PC-3 (cell line): Measurements from ENCODE around the gene MAGEA9. TPM values are rescaled to one million over a fixed set of nuclear protein-coding genes. Genes with fewer than 3 reads are reported as not detected.

Experiments
- ATAC-seq: fragments of 200-7000 bp; cut with Tn5 transposase; 2 replicates; pipeline ENCODE4 v1.9.1; 2020; ENCODE audit warnings: mild to moderate bottlenecking, moderate library complexity
- BruUV-seq: library from RNA; stranded (reverse); fragments of 400-500 nt; replicated peaks from 2 replicates; lab custom pipeline; 2021; lab: Mats Ljungman, UMichigan
- CTCF ChIA-PET: fragments of 300-600 bp; sonication (Branson Sonifier 250); formaldehyde crosslinking; loops from one replicate; lab custom pipeline; 2022; ENCODE audit warnings: antibody characterized with exemption; lab: Charles Lee
- POLR2A ChIA-PET: fragments of 300-600 bp; sonication (Branson Sonifier 250); formaldehyde crosslinking; loops from one replicate; lab custom pipeline; 2022; ENCODE audit warnings: antibody characterized with exemption; ENCODE audit not compliant: unreplicated experiment; lab: Charles Lee
- DNase-seq: peaks from one replicate; pipeline ENCODE4 v3.0.0-alpha.2; 2015
- H2AFZ ChIP-seq: fragments of 300-600 bp; sonication (generic); 2 replicates; pipeline ENCODE4 v1.6.0; 2016; ENCODE audit warnings: antibody characterized with exemption, low read length
- H3F3A ChIP-seq: fragments of 300-600 bp; sonication (generic); one replicate; pipeline ENCODE4 v1.6.0; 2017; ENCODE audit warnings: antibody characterized with exemption, low read length, control low read depth, mild to moderate bottlenecking; ENCODE audit not compliant: unreplicated experiment
- H3K27ac ChIP-seq: fragments of 300-600 bp; sonication (generic); 2 replicates; pipeline ENCODE4 v1.5.1; 2016; ENCODE audit warnings: mild to moderate bottlenecking, low read length
- H3K27me3 ChIP-seq: fragments of 300-600 bp; sonication (generic); 2 replicates; pipeline ENCODE4 v1.6.1; 2016; ENCODE audit warnings: low read length, mixed read lengths
- H3K36me3 ChIP-seq: fragments of 300-600 bp; sonication (generic); 2 replicates; pipeline ENCODE4 v1.6.1; 2016; ENCODE audit warnings: low read depth, mixed run types, low read length, mixed read lengths
- H3K4me1 ChIP-seq: fragments of 300-600 bp; sonication (generic); 2 replicates; pipeline ENCODE4 v1.5.1; 2016; ENCODE audit warnings: low read length; ENCODE audit not compliant: insufficient read depth
- H3K4me2 ChIP-seq: fragments of 300-600 bp; sonication (generic); 2 replicates; pipeline ENCODE4 v1.6.0; 2016; ENCODE audit warnings: low read length
- H3K4me3 ChIP-seq: fragments of 300-600 bp; sonication (generic); 2 replicates; pipeline ENCODE4 v1.5.1; 2016; ENCODE audit warnings: mild to moderate bottlenecking, low read length, mixed read lengths
- H3K79me2 ChIP-seq: fragments of 300-600 bp; sonication (generic); 2 replicates; pipeline ENCODE4 v1.6.1; 2017; ENCODE audit warnings: low read length, mixed read lengths
- H3K9ac ChIP-seq: fragments of 300-600 bp; sonication (generic); 2 replicates; pipeline ENCODE4 v1.6.0; 2016; ENCODE audit warnings: mild to moderate bottlenecking, low read length
- H3K9me2 ChIP-seq: fragments of 300-600 bp; sonication (generic); replicated peaks from 2 replicates; pipeline ENCODE4 v1.6.1; 2016; ENCODE audit warnings: mixed run types, low read length, mixed read lengths
- H3K9me3 ChIP-seq: fragments of 300-600 bp; sonication (generic); 2 replicates; pipeline ENCODE4 v1.6.1; 2016; ENCODE audit warnings: low read length, mixed read lengths
- H4K20me1 ChIP-seq: fragments of 300-600 bp; sonication (generic); 2 replicates; pipeline ENCODE4 v1.6.1; 2016; ENCODE audit warnings: low read length, mixed read lengths
- EZH2 ChIP-seq: fragments of 300-600 bp; sonication (generic); IDR thresholded peaks from one replicate; pipeline ENCODE4 v1.6.1; 2017; ENCODE audit warnings: antibody characterized with exemption, mild to moderate bottlenecking, low read length; ENCODE audit not compliant: unreplicated experiment
- EZH2phosphoT487 ChIP-seq: fragments of 300-600 bp; sonication (generic); IDR thresholded peaks from 2 replicates; pipeline ENCODE4 v1.6.1; 2018; ENCODE audit warnings: mild to moderate bottlenecking, antibody characterized with exemption, low read length, borderline replicate concordance
- intact Hi-C: fragments of 100-400 bp; cut with micrococcal nuclease; formaldehyde crosslinking; loops from 2 replicates; pipeline ENCODE4 v1.9.0; 2023
- total RNA-seq: library from RNA; depleted of rRNA; stranded (reverse); fragments of >200 nt; gene quantifications from 2 replicates; pipeline ENCODE4 v1.2.3, GENCODE V29; 2014; rRNA removed
- TF ChIP-seq, protein P1 (sequence below): fragments of 300-600 bp; sonication (generic); conservative IDR thresholded peaks from 2 replicates; pipeline ENCODE4 v1.5.1; 2017; ENCODE audit warnings: antibody characterized with exemption, low read depth, mild to moderate bottlenecking, low read length

The MAGEA9 gene
- total RNA-seq, 1 experiment from 2014 or later = not detected

DNA sequence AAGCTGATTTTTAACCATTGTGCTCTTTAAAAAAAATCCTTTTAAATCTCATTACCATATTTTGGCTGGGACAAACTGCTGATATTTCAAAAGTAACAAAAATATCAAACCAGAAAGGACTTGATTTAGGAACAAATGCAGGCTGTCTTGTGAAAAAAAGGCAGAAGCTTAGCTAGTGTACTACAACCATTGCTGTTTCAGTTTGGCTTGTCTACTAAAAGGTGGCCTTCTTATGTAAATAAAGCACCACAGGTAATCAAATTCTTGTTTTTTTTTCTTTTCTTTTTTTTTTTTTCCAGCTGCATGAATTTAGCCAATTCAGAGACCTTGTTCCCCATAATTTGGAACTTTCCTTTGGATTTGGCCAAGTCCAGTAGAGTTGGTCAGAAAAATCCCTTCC lies 55.4 kb downstream of the MAGEA9 start:
- H3K9ac ChIP-seq = no peak overlapping the region
- no peak overlapping the region for H3K4me3 ChIP-seq
- BruUV-seq = no TSS peak
- intact Hi-C loops = no loop called here
- no peaks in the 10 kb centered on the region for H3K79me2 ChIP-seq
- H4K20me1 ChIP-seq = no peaks in the 10 kb centered on the region
- H3K4me2 ChIP-seq = no peak overlapping the region
- POLR2A ChIA-PET = no interaction called here
- H3K27me3 ChIP-seq = no peaks in the 10 kb centered on the region
- H3K27ac ChIP-seq = no peak overlapping the region
- H2AFZ ChIP-seq = no peak overlapping the region
- no peaks in the 10 kb centered on the region for H3K4me1 ChIP-seq
- TF ChIP-seq, protein P1, sequence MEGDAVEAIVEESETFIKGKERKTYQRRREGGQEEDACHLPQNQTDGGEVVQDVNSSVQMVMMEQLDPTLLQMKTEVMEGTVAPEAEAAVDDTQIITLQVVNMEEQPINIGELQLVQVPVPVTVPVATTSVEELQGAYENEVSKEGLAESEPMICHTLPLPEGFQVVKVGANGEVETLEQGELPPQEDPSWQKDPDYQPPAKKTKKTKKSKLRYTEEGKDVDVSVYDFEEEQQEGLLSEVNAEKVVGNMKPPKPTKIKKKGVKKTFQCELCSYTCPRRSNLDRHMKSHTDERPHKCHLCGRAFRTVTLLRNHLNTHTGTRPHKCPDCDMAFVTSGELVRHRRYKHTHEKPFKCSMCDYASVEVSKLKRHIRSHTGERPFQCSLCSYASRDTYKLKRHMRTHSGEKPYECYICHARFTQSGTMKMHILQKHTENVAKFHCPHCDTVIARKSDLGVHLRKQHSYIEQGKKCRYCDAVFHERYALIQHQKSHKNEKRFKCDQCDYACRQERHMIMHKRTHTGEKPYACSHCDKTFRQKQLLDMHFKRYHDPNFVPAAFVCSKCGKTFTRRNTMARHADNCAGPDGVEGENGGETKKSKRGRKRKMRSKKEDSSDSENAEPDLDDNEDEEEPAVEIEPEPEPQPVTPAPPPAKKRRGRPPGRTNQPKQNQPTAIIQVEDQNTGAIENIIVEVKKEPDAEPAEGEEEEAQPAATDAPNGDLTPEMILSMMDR = no peak
- no peak for TF ChIP-seq EZH2
- no peak for TF ChIP-seq EZH2phosphoT487
- H3K9me3 ChIP-seq = no peaks in the 10 kb centered on the region
- CTCF ChIA-PET = no interaction called here
- H3K36me3 ChIP-seq = no peaks in the 10 kb centered on the region
- ATAC-seq (no peak), DNase-seq (no peak)
- H3F3A ChIP-seq = no peaks in the 10 kb centered on the region
- H3K9me2 ChIP-seq = no peaks in the 10 kb centered on the region

Other genes with a start within 250 kb of the MAGEA9 start
- gene EOLA1, start 240.9 kb upstream of the MAGEA9 start, total RNA-seq = 21.7 and 25.9 TPM in 2 replicates
- gene HSFX3, start 232.0 kb upstream of the MAGEA9 start, total RNA-seq = not detected in 2 replicates
- gene MAGEA9B, start 194.5 kb upstream of the MAGEA9 start, total RNA-seq = not detected in 2 replicates
- not detected in 2 replicates for gene HSFX2, start 186.6 kb upstream of the MAGEA9 start, total RNA-seq
- gene TMEM185A, start 150.1 kb upstream of the MAGEA9 start, total RNA-seq = 13.1 and 14.9 TPM in 2 replicates
- gene MAGEA11, start 69.9 kb upstream of the MAGEA9 start, total RNA-seq = not detected in 2 replicates
- 0.11 TPM in 1 of 2 replicates, not detected in the other for gene HSFX1, start 7.9 kb upstream of the MAGEA9 start, total RNA-seq
- gene MAGEA8, start 99.3 kb downstream of the MAGEA9 start, total RNA-seq = not detected in 2 replicates
- not detected in 2 replicates for gene HSFX4, start 147.6 kb downstream of the MAGEA9 start, total RNA-seq
- gene EOLA2, start 156.6 kb downstream of the MAGEA9 start, total RNA-seq = 35.7 and 49.8 TPM in 2 replicates